ENCODE results near the gene RBM20. TPM values are rescaled to one million over a fixed set of nuclear protein-coding genes. Genes with fewer than 3 reads are reported as not detected.

RBM20 gene
- total RNA-seq, 1 experiment from 2014 or later = 0.11 TPM

DNA sequence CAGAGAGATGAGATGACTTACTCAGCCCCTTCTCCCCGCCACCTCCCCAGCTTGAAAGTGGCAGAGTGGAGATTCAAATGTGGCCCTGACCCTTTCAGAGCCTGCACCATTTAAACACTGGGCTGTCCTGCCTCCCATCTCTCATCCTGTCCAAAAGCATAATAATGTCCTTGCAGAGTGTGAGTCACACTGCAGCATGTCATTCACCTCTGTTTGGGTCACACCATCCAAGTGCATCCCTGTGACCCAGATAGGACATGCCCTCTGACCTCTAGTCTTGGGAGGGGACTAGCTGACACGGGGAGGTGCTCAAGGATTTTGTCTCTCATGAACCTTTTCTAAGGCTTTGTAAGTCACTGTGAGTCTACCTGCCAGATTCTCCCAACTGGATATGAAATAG, 138.5 kb downstream of the RBM20 start:
- BruUV-seq (replicated peaks) = no TSS peak
- H3F3A ChIP-seq (ENCODE audit: insufficient read depth, low read depth) = no peaks in the 10 kb centered on the region
- no peaks in the 10 kb centered on the region for H3K9me3 ChIP-seq (ENCODE audit: insufficient read depth, low read depth)
- intact Hi-C loops (cut with micrococcal nuclease; ENCODE audit: unreplicated experiment) = no loop called here
- no peak for DNase-seq
- POLR2A ChIA-PET (ENCODE audit: unreplicated experiment) = no interaction called here
- no peaks in the 10 kb centered on the region for H3K9me2 ChIP-seq (ENCODE audit: insufficient read depth)
- no peaks in the 10 kb centered on the region for H3K36me3 ChIP-seq (ENCODE audit: low read depth)
- H3K27me3 ChIP-seq (ENCODE audit: insufficient read depth, low read depth) = no peaks in the 10 kb centered on the region
- no peak overlapping the region for H3K27ac ChIP-seq
- H4K20me1 ChIP-seq (ENCODE audit: insufficient read depth) = no peaks in the 10 kb centered on the region
- no peak overlapping the region for H2AFZ ChIP-seq
- no peaks in the 10 kb centered on the region for H3K4me1 ChIP-seq (replicated peaks; ENCODE audit: insufficient read depth)
- CTCF ChIA-PET = no interaction called here
- TF ChIP-seq EZH2 (IDR thresholded peaks at IDR 0.05; ENCODE audit: low read depth) = no peak
- TF ChIP-seq, protein P1, sequence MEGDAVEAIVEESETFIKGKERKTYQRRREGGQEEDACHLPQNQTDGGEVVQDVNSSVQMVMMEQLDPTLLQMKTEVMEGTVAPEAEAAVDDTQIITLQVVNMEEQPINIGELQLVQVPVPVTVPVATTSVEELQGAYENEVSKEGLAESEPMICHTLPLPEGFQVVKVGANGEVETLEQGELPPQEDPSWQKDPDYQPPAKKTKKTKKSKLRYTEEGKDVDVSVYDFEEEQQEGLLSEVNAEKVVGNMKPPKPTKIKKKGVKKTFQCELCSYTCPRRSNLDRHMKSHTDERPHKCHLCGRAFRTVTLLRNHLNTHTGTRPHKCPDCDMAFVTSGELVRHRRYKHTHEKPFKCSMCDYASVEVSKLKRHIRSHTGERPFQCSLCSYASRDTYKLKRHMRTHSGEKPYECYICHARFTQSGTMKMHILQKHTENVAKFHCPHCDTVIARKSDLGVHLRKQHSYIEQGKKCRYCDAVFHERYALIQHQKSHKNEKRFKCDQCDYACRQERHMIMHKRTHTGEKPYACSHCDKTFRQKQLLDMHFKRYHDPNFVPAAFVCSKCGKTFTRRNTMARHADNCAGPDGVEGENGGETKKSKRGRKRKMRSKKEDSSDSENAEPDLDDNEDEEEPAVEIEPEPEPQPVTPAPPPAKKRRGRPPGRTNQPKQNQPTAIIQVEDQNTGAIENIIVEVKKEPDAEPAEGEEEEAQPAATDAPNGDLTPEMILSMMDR (conservative IDR thresholded peaks at IDR 0.05) = no peak
- H3K79me2 ChIP-seq (ENCODE audit: low read depth) = no peaks in the 10 kb centered on the region
- H3K4me3 ChIP-seq = no peak overlapping the region
- H3K4me2 ChIP-seq = no peak overlapping the region

DNA sequence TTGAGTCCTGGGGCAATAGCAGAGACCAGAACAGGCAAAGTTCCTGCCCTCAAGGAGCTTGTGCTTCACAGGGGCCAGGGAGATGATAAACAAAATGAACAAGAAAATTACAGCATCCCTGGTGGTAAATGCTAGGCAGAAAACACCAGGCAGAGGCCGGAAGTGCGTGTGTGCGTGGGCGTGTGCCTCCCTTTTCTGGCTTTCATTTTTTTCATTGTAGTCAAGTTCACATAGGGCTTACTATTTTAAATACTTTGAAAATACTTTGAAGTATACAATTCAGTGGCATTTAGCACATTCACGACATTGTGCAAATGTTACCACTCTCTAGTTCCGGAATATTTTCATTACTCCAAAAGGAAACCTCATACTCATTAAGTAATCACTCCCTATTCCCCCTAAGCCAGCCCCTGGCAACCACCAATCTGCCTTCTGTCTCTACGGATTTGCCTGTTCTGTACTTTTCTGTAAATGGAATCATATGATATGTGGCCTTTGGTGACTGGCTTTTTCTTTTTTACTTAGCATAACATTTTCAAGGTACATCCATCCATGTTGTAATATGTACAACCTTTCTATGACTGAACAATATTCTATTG, 139.5 kb downstream of the RBM20 start:
- Histone ChIP-seq H3K27me3 (ENCODE audit: insufficient read depth, low read depth) (no peaks in the 10 kb centered on the region), H2AFZ (no peak overlapping the region), H3F3A (ENCODE audit: insufficient read depth, low read depth) (no peaks in the 10 kb centered on the region), H3K4me2 (no peak overlapping the region), H3K27ac (no peak overlapping the region), H3K4me3 (no peak overlapping the region), H3K79me2 (ENCODE audit: low read depth) (no peaks in the 10 kb centered on the region), H3K9me2 (ENCODE audit: insufficient read depth) (no peaks in the 10 kb centered on the region), H4K20me1 (ENCODE audit: insufficient read depth) (no peaks in the 10 kb centered on the region), H3K4me1 (replicated peaks; ENCODE audit: insufficient read depth) (no peaks in the 10 kb centered on the region), H3K9me3 (ENCODE audit: insufficient read depth, low read depth) (no peaks in the 10 kb centered on the region), H3K36me3 (ENCODE audit: low read depth) (no peaks in the 10 kb centered on the region)
- ChIA-PET POLR2A (ENCODE audit: unreplicated experiment) (no interaction called here), CTCF (no interaction called here)
- no peak for TF ChIP-seq EZH2 (IDR thresholded peaks at IDR 0.05; ENCODE audit: low read depth)
- TF ChIP-seq, protein P1 (conservative IDR thresholded peaks at IDR 0.05) = no peak
- BruUV-seq (replicated peaks) = no TSS peak
- intact Hi-C loops (cut with micrococcal nuclease; ENCODE audit: unreplicated experiment) = no loop called here
- no peak for DNase-seq

DNA sequence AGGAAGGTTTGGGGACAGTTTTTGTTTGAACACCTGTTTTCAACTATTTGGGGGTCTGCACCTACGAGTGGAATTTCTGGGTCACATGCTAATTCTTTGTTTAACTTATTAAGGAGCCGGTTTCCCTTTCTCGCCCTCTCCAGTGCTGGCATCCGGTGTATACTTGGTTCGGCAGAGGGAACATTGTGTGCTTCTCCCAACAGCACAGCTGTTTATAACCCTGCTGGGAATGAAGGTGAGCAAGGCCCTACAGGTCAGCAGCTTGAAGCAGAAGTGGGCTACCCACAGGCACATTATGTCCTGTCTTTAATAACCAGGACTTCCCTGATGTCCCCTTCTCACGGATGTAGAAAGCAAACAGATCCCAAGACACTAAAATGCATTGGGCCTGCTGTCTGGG, 140.1 kb downstream of the RBM20 start:
- DNase-seq = no peak
- Histone ChIP-seq H3F3A (ENCODE audit: insufficient read depth, low read depth) (no peaks in the 10 kb centered on the region), H3K36me3 (ENCODE audit: low read depth) (no peaks in the 10 kb centered on the region), H3K4me3 (no peak overlapping the region), H4K20me1 (ENCODE audit: insufficient read depth) (no peaks in the 10 kb centered on the region), H3K27ac (no peak overlapping the region), H3K4me1 (replicated peaks; ENCODE audit: insufficient read depth) (no peaks in the 10 kb centered on the region), H3K9me2 (ENCODE audit: insufficient read depth) (no peaks in the 10 kb centered on the region), H3K9me3 (ENCODE audit: insufficient read depth, low read depth) (no peaks in the 10 kb centered on the region), H3K4me2 (no peak overlapping the region), H3K79me2 (ENCODE audit: low read depth) (no peaks in the 10 kb centered on the region), H2AFZ (no peak overlapping the region), H3K27me3 (ENCODE audit: insufficient read depth, low read depth) (no peaks in the 10 kb centered on the region)
- intact Hi-C loops (cut with micrococcal nuclease; ENCODE audit: unreplicated experiment) = no loop called here
- ChIA-PET CTCF (no interaction called here), POLR2A (ENCODE audit: unreplicated experiment) (interaction anchor here (0.7 kb wide), 1 partner anchor 126 kb away, joined by 4 read pairs; no protein-coding TSS in a partner anchor)
- no TSS peak for BruUV-seq (replicated peaks)
- TF ChIP-seq, protein P1 (conservative IDR thresholded peaks at IDR 0.05) = no peak
- TF ChIP-seq EZH2 (IDR thresholded peaks at IDR 0.05; ENCODE audit: low read depth) = no peak

Data from PC-9 (cell line).